SU-DHL-6 (cell line): Measurements from ENCODE around the gene CNP.

ENCODE experiments used
- H2AFZ ChIP-seq: fragments of 200-600 bp; sonication (generic); 2 replicates; pipeline ENCODE4 v1.6.1; 2014; ENCODE audit warnings: low read depth, mild to moderate bottlenecking, moderate library complexity, mixed read lengths, antibody characterized with exemption, low read length; ENCODE audit not compliant: severe bottlenecking
- H3F3A ChIP-seq: fragments of 200-600 bp; shearing (Covaris generic); 2 replicates; pipeline ENCODE4 v1.6.0; 2016; ENCODE audit warnings: antibody characterized with exemption, mild to moderate bottlenecking; ENCODE audit not compliant: insufficient read depth
- H3K27ac ChIP-seq: fragments of 200-600 bp; sonication (generic); 2 replicates; pipeline ENCODE4 v1.5.1; 2016; ENCODE audit warnings: low read depth, mild to moderate bottlenecking, low read length, moderate library complexity, mixed read lengths
- H3K27me3 ChIP-seq: fragments of 200-600 bp; sonication (generic), shearing (Covaris generic); 2 replicates; pipeline ENCODE4 v1.6.0; 2014; ENCODE audit warnings: mild to moderate bottlenecking, low read length
- H3K36me3 ChIP-seq: fragments of 200-600 bp; sonication (generic); 2 replicates; pipeline ENCODE4 v1.6.1; 2014; ENCODE audit warnings: mild to moderate bottlenecking, low read length, mixed read lengths
- H3K4me2 ChIP-seq: fragments of 300-600, 200-600 bp; shearing (Covaris generic), sonication (generic); 2 replicates; pipeline ENCODE4 v1.6.0; 2014; ENCODE audit warnings: low read length, low read depth, mild to moderate bottlenecking; ENCODE audit not compliant: poor library complexity, severe bottlenecking
- H3K4me3 ChIP-seq: fragments of 200-600 bp; sonication (generic); 2 replicates; pipeline ENCODE4 v1.5.1; 2014; ENCODE audit warnings: antibody characterized with exemption, low read length, mild to moderate bottlenecking, mixed read lengths; ENCODE audit not compliant: insufficient read depth, poor library complexity, severe bottlenecking
- H3K79me2 ChIP-seq: fragments of 200-600 bp; sonication (generic); 2 replicates; pipeline ENCODE4 v1.6.1; 2014; ENCODE audit warnings: mild to moderate bottlenecking, low read length, moderate library complexity; ENCODE audit not compliant: insufficient read depth
- H3K9ac ChIP-seq: fragments of 200-600 bp; sonication (generic); 2 replicates; pipeline ENCODE4 v1.7.0; 2014; ENCODE audit warnings: mild to moderate bottlenecking, low read length
- H3K9me2 ChIP-seq: fragments of 200-600 bp; sonication (generic); replicated peaks from 2 replicates; pipeline ENCODE4 v1.6.1; 2014; ENCODE audit warnings: low read length; ENCODE audit not compliant: insufficient read depth
- H3K9me3 ChIP-seq: fragments of 200-600 bp; sonication (generic); 2 replicates; pipeline ENCODE4 v1.6.1; 2014; ENCODE audit warnings: low read length, mixed read lengths; ENCODE audit not compliant: insufficient read depth
- H4K20me1 ChIP-seq: fragments of 200-600 bp; sonication (generic); 2 replicates; pipeline ENCODE4 v1.6.1; 2014; ENCODE audit warnings: low read depth, mild to moderate bottlenecking, antibody characterized with exemption, low read length, moderate library complexity, mixed read lengths
- EZH2phosphoT487 ChIP-seq: fragments of 200-600 bp; sonication (generic), shearing (Covaris generic); conservative IDR thresholded peaks from 2 replicates; pipeline ENCODE4 v1.6.1; 2018; ENCODE audit warnings: mild to moderate bottlenecking, antibody characterized with exemption, low read length, moderate library complexity, mixed read lengths
- TF ChIP-seq, protein P1 (sequence below): fragments of 200-600 bp; sonication (generic); IDR thresholded peaks from one replicate; pipeline ENCODE4 v1.5.1; 2017; ENCODE audit warnings: antibody characterized with exemption, mild to moderate bottlenecking, low read length, moderate library complexity; ENCODE audit not compliant: insufficient read depth, poor library complexity, severe bottlenecking

CNP gene

DNA sequence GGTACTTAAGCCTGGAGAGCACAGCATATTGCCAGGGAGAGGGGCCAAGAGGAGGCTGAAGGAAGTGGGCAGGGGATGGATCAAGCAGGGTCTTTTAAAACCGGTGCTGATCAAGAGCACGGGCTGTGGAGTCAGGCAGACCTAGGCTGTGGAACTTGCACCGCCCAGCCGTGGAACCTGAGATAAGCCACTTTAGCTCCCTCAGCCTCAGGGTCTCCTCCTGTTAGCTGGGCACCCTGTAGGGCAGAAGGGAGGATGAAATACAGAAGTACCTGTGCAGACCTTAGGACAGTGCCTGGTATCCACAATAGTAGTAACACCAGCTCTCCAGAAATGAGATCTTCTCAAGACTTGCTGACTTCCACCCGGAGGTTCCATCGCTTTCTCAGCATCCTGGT, 26.9 kb upstream of the CNP start:
- Histone ChIP-seq H3K27me3 (no peaks in the 10 kb centered on the region), H3K9ac (no peak overlapping the region), H3K4me2 (no peak overlapping the region), H3K9me2 (no peaks in the 10 kb centered on the region), H3K4me3 (no peak overlapping the region), H3K36me3 (no peaks in the 10 kb centered on the region), H4K20me1 (no peaks in the 10 kb centered on the region), H3K27ac (no peak overlapping the region), H2AFZ (no peak overlapping the region), H3K9me3 (no peaks in the 10 kb centered on the region), H3K79me2 (no peaks in the 10 kb centered on the region), H3F3A (no peaks in the 10 kb centered on the region)
- TF ChIP-seq, protein P1, sequence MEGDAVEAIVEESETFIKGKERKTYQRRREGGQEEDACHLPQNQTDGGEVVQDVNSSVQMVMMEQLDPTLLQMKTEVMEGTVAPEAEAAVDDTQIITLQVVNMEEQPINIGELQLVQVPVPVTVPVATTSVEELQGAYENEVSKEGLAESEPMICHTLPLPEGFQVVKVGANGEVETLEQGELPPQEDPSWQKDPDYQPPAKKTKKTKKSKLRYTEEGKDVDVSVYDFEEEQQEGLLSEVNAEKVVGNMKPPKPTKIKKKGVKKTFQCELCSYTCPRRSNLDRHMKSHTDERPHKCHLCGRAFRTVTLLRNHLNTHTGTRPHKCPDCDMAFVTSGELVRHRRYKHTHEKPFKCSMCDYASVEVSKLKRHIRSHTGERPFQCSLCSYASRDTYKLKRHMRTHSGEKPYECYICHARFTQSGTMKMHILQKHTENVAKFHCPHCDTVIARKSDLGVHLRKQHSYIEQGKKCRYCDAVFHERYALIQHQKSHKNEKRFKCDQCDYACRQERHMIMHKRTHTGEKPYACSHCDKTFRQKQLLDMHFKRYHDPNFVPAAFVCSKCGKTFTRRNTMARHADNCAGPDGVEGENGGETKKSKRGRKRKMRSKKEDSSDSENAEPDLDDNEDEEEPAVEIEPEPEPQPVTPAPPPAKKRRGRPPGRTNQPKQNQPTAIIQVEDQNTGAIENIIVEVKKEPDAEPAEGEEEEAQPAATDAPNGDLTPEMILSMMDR = no peak
- no peak for TF ChIP-seq EZH2phosphoT487

DNA sequence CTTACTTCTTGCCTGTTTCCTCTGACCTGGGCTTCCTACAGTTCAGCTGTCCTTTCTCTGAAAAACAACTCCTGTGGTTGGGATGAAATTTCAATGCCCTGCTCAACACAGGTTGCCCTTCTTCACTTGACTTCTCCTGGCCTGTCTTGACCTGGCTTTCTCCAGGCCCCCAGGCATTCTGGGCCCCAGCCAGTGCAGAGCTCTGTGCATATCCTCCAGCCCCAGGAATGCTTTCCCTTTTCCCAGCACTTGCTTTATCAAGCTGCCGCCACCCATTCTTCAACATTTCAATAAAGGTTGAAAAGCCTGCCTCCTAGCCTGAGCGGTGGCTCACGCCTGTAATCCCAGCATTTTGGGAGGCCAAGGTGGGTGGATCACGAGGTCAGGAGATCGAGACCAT, 25.4 kb upstream of the CNP start:
- no peak overlapping the region for H2AFZ ChIP-seq
- H3F3A ChIP-seq = no peaks in the 10 kb centered on the region
- H3K27me3 ChIP-seq = no peaks in the 10 kb centered on the region
- no peak overlapping the region for H3K4me3 ChIP-seq
- no peaks in the 10 kb centered on the region for H3K36me3 ChIP-seq
- no peaks in the 10 kb centered on the region for H3K9me3 ChIP-seq
- H3K79me2 ChIP-seq = no peaks in the 10 kb centered on the region
- TF ChIP-seq, protein P1 = no peak
- no peak for TF ChIP-seq EZH2phosphoT487
- H3K9me2 ChIP-seq = no peaks in the 10 kb centered on the region
- no peak overlapping the region for H3K27ac ChIP-seq
- no peak overlapping the region for H3K4me2 ChIP-seq
- H3K9ac ChIP-seq = no peak overlapping the region
- H4K20me1 ChIP-seq = no peaks in the 10 kb centered on the region

DNA sequence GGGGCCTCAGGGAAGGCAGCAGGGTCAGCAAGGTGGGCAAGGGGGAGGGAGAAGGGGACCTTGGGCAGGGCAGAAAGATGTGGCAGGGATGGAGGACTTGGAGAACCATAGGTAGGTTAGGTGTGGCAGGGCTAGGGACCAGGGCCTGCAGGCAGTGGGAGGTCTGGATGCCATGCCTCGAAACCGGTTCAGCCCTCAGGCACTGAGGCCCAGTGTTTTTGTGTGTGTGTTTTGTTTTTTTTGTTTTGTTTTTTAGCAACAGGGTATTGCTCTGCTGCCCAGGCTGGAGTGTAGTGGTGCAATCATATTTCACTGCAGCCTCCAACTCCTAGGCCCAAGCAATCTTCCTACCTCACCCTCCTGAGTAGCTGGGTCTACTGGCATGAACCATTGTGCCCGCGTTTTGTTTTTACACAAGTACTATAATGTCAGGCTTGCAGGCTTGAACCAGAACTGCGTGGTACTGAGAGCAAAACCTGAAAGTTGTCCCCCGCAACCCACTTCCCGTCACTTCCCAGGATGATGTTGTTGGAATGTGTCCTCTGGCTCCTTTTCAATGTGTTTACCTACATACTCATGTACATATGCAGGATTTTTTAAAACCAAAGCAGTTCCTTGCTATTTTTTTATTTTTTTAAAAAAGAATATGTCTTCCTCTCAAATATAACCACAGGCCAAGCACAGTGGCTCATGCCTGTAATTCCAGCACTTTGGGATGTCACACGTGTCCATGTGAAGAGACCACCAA, 23.8 kb upstream of the CNP start:
- Histone ChIP-seq H4K20me1 (no peaks in the 10 kb centered on the region), H3K4me2 (no peak overlapping the region), H3K27ac (no peak overlapping the region), H3K4me3 (no peak overlapping the region), H3K9me2 (no peaks in the 10 kb centered on the region), H3K9me3 (no peaks in the 10 kb centered on the region), H3K27me3 (no peaks in the 10 kb centered on the region), H3K36me3 (no peaks in the 10 kb centered on the region), H3K9ac (no peak overlapping the region), H2AFZ (no peak overlapping the region), H3K79me2 (no peaks in the 10 kb centered on the region), H3F3A (no peaks in the 10 kb centered on the region)
- TF ChIP-seq, protein P1 = no peak
- no peak for TF ChIP-seq EZH2phosphoT487
